Measurements from ENCODE around the gene KDM4E.

The KDM4E gene

GRCh38 chr11:95054356-95054755, 29.3 kb downstream of the KDM4E start:
- DNase-seq, result no peak

- no peak for DNase-seq
These were observed 30.3 kb downstream of the KDM4E start for GRCh38 chr11:95055283-95055897.

- DNase-seq, result no peak
These were observed 32.9 kb downstream of the KDM4E start for GRCh38 chr11:95057959-95058358.

GRCh38 chr11:95058621-95059020, 33.6 kb downstream of the KDM4E start:
- DNase-seq, result no peak

- no peak for DNase-seq
These were observed 34.0 kb downstream of the KDM4E start for GRCh38 chr11:95059046-95059445.

GRCh38 chr11:95065336-95065735, 40.3 kb downstream of the KDM4E start:
- no peak for DNase-seq

- no peak for DNase-seq
These were observed 41.6 kb downstream of the KDM4E start, which contains the start of gene SRSF8 for GRCh38 chr11:95066716-95067038. SRSF8 (plus strand) TSS chr11:95066919; CDS start chr11:95067227, 308 bp downstream.

- DNase-seq, result peak; percentile 57
These were observed 42.2 kb downstream of the KDM4E start for GRCh38 chr11:95067039-95067840.

- no peak for DNase-seq
These were observed 42.8 kb downstream of the KDM4E start for GRCh38 chr11:95067841-95068219.

- DNase-seq, result peak; percentile 37
These were observed 43.5 kb downstream of the KDM4E start for GRCh38 chr11:95068549-95068948.

GRCh38 chr11:95070471-95070870, 45.4 kb downstream of the KDM4E start:
- no peak for DNase-seq

GRCh38 chr11:95072948-95073347, 47.9 kb downstream of the KDM4E start:
- DNase-seq, result no peak

GRCh38 chr11:95074792-95075563, 49.9 kb downstream of the KDM4E start:
- DNase-seq, result no peak

GRCh38 chr11:95076416-95076815, 51.4 kb downstream of the KDM4E start:
- no peak for DNase-seq

GRCh38 chr11:95076981-95077380, 51.9 kb downstream of the KDM4E start:
- no peak for DNase-seq
